H1 (cell line): ENCODE data around the gene ACCS. TPM values are rescaled to one million over a fixed set of nuclear protein-coding genes. Genes with fewer than 3 reads are reported as not detected.

ENCODE experiments used
- CTCF ChIA-PET: fragments of 300-600 bp; sonication (Branson Sonifier 250); formaldehyde crosslinking; loops from one replicate; lab custom pipeline; 2021; ENCODE audit not compliant: partially characterized antibody; lab: Charles Lee
- POLR2A ChIA-PET: fragments of 300-600 bp; sonication (Branson Sonifier 250); formaldehyde crosslinking; loops from one replicate; lab custom pipeline; 2021; ENCODE audit warnings: inconsistent platforms; ENCODE audit not compliant: partially characterized antibody; lab: Charles Lee
- DNase-seq, 2 experiments: peaks; one replicate each; pipeline versions ENCODE4 v3.0.0 to v3.0.0-alpha.2; 2010 to 2022; ENCODE audit warnings: low spot score in 2 of 2, low read depth in 1 of 2, mixed read lengths in 1 of 2
- FAIRE-seq: peaks from 2 replicates; lab custom pipeline; 2011; peaks lifted over from hg19 to GRCh38; lab: Jason Lieb, UNC
- H2AFZ ChIP-seq: 2 replicates; pipeline ENCODE4 v1.8.1; 2012; ENCODE audit warnings: low read length, inconsistent platforms
- H2AK5ac ChIP-seq: 2 replicates; pipeline ENCODE4 v1.6.1; 2013; ENCODE audit warnings: low read depth, low read length
- H2BK120ac ChIP-seq: replicated peaks from 2 replicates; pipeline ENCODE3; 2013; ENCODE audit warnings: low read depth, low read length, inconsistent platforms
- H2BK12ac ChIP-seq: 2 replicates; pipeline ENCODE4 v1.6.1; 2013; ENCODE audit warnings: low read depth, low read length
- H2BK15ac ChIP-seq: 2 replicates; pipeline ENCODE4 v1.6.1; 2013; ENCODE audit warnings: low read length
- H2BK20ac ChIP-seq: 2 replicates; pipeline ENCODE4 v1.6.1; 2013; ENCODE audit warnings: low read length
- H2BK5ac ChIP-seq: 2 replicates; pipeline ENCODE4 v1.6.1; 2013; ENCODE audit warnings: low read depth, low read length
- H3K14ac ChIP-seq: 2 replicates; pipeline ENCODE4 v1.6.1; 2013; ENCODE audit warnings: inconsistent platforms; ENCODE audit not compliant: insufficient read length
- H3K18ac ChIP-seq: 2 replicates; pipeline ENCODE4 v1.6.1; 2013; ENCODE audit warnings: low read length; ENCODE audit errors: extremely low read depth
- H3K23ac ChIP-seq: 2 replicates; pipeline ENCODE4 v1.6.1; 2013; ENCODE audit warnings: inconsistent platforms; ENCODE audit not compliant: insufficient read length
- H3K23me2 ChIP-seq: 2 replicates; pipeline ENCODE4 v1.6.1; 2013; ENCODE audit warnings: low read depth, low read length
- H3K27ac ChIP-seq: 2 replicates; pipeline ENCODE4 v1.6.1; 2011; ENCODE audit warnings: low read depth, low read length, inconsistent platforms
- H3K27me3 ChIP-seq, 4 experiments: replicated peaks in 1 of 4; 1 replicate in 1 of 4; 2 replicates in 3 of 4; pipeline versions ENCODE4 v1.6.1 to v1.8.1; 2011 to 2013; ENCODE audit warnings: low read length in 3 of 4, mild to moderate bottlenecking in 3 of 4, inconsistent platforms in 2 of 4, mixed read lengths in 2 of 4, moderate library complexity in 1 of 4; ENCODE audit not compliant: control insufficient read depth in 3 of 4, insufficient read depth in 3 of 4; ENCODE audit errors: extremely low read depth in 1 of 4
- H3K36me3 ChIP-seq, 4 experiments: 2 replicates each; pipeline versions ENCODE4 v1.6.1 to v1.8.1; 2011 to 2013; ENCODE audit warnings: mild to moderate bottlenecking in 4 of 4, low read length in 3 of 4, moderate library complexity in 2 of 4, control low read depth in 1 of 4, inconsistent platforms in 1 of 4; ENCODE audit not compliant: insufficient read depth in 4 of 4, control insufficient read depth in 2 of 4
- H3K4ac ChIP-seq: replicated peaks from 2 replicates; pipeline ENCODE3; 2013; ENCODE audit warnings: low read length, low read depth, mixed read lengths, inconsistent platforms; ENCODE audit not compliant: insufficient read length
- H3K4me1 ChIP-seq, 4 experiments: replicated peaks in 1 of 4; 1 replicate in 1 of 4; 2 replicates in 3 of 4; pipeline versions ENCODE4 v1.6.1 to v1.8.1; 2011 to 2013; ENCODE audit warnings: low read length in 3 of 4, inconsistent platforms in 2 of 4, mixed read lengths in 1 of 4; ENCODE audit not compliant: insufficient read depth in 4 of 4, control insufficient read depth in 3 of 4
- H3K4me2 ChIP-seq, 2 experiments: 2 replicates each; pipeline versions ENCODE4 v1.6.1 to v1.8.1; 2011 to 2013; ENCODE audit warnings: low read depth in 2 of 2, low read length in 2 of 2, control low read depth in 1 of 2, inconsistent platforms in 1 of 2, mild to moderate bottlenecking in 1 of 2; ENCODE audit not compliant: insufficient read depth in 1 of 2
- H3K4me3 ChIP-seq, 4 experiments: fragments of 200-600, 300-600 bp in 1 of 4; sonication (generic), shearing (Covaris generic), sonication (Bioruptor Twin) in 1 of 4; 2 replicates each; pipeline versions ENCODE4 v1.5.1 to v1.8.1; 2011 to 2016; ENCODE audit warnings: low read length in 4 of 4, low read depth in 3 of 4, control low read depth in 2 of 4, inconsistent platforms in 2 of 4, mild to moderate bottlenecking in 2 of 4, mixed read lengths in 1 of 4, moderate library complexity in 1 of 4; ENCODE audit not compliant: insufficient read depth in 2 of 4; ENCODE audit errors: extremely low read depth in 1 of 4
- H3K56ac ChIP-seq: replicated peaks from 2 replicates; pipeline ENCODE3; 2013; ENCODE audit warnings: low read depth, mild to moderate bottlenecking, mixed read lengths, low read length, inconsistent platforms; ENCODE audit not compliant: insufficient read length
- H3K79me1 ChIP-seq: 2 replicates; pipeline ENCODE4 v1.6.1; 2013; ENCODE audit warnings: low read depth, low read length, control low read depth
- H3K79me2 ChIP-seq, 2 experiments: 2 replicates each; pipeline versions ENCODE4 v1.6.1 to v1.8.1; 2012 to 2013; ENCODE audit warnings: low read length in 2 of 2, mild to moderate bottlenecking in 2 of 2, inconsistent platforms in 1 of 2; ENCODE audit not compliant: insufficient read depth in 2 of 2, control insufficient read depth in 1 of 2
- H3K9ac ChIP-seq, 4 experiments: replicated peaks in 1 of 4; 1 replicate in 1 of 4; 2 replicates in 3 of 4; pipeline versions ENCODE4 v1.6.1 to v1.8.1; 2011 to 2013; ENCODE audit warnings: low read depth in 3 of 4, low read length in 3 of 4, control low read depth in 2 of 4, mild to moderate bottlenecking in 2 of 4, moderate library complexity in 2 of 4, inconsistent platforms in 1 of 4; ENCODE audit errors: extremely low read depth in 1 of 4
- H3K9me3 ChIP-seq, 2 experiments: 2 replicates each; pipeline versions ENCODE4 v1.6.1 to v1.8.1; 2012 to 2013; ENCODE audit warnings: mild to moderate bottlenecking in 2 of 2, moderate library complexity in 2 of 2, control low read depth in 1 of 2, inconsistent platforms in 1 of 2, low read depth in 1 of 2, low read length in 1 of 2, mixed read lengths in 1 of 2; ENCODE audit not compliant: insufficient read depth in 2 of 2
- H4K20me1 ChIP-seq, 2 experiments: replicated peaks in 1 of 2; 2 replicates each; pipeline versions ENCODE3 to v1.8.1; 2011 to 2013; ENCODE audit warnings: inconsistent platforms in 2 of 2, low read length in 2 of 2, mild to moderate bottlenecking in 1 of 2; ENCODE audit not compliant: insufficient read depth in 2 of 2, control insufficient read depth in 1 of 2
- H4K5ac ChIP-seq: 2 replicates; pipeline ENCODE4 v1.6.1; 2013; ENCODE audit warnings: low read length, low read depth, mixed read lengths, inconsistent platforms; ENCODE audit not compliant: insufficient read length
- H4K8ac ChIP-seq: 2 replicates; pipeline ENCODE4 v1.8.0; 2013; ENCODE audit warnings: mild to moderate bottlenecking, moderate library complexity, low read length, inconsistent platforms; ENCODE audit not compliant: insufficient read depth; ENCODE audit errors: extremely low read depth
- H4K91ac ChIP-seq: replicated peaks from 2 replicates; pipeline ENCODE3; 2013; ENCODE audit warnings: low read length, mixed read lengths, inconsistent platforms; ENCODE audit not compliant: insufficient read length
- EZH2 ChIP-seq: fragments of 200-600 bp; sonication (generic); IDR thresholded peaks from 2 replicates; pipeline ENCODE4 v1.7.1; 2012; ENCODE audit warnings: low read depth, mild to moderate bottlenecking, moderate library complexity, low read length, inconsistent platforms; ENCODE audit not compliant: severe bottlenecking
- GTF2F1 ChIP-seq: IDR thresholded peaks from 2 replicates; pipeline ENCODE4 v1.6.1; 2012; ENCODE audit warnings: low read depth, low read length, improper control_type of control experiment, borderline replicate concordance
- KDM1A ChIP-seq: fragments of 200-600, 300-600 bp; sonication (generic); IDR thresholded peaks from 2 replicates; pipeline ENCODE4 v1.7.1; 2016; ENCODE audit warnings: mild to moderate bottlenecking, low read length, borderline replicate concordance
- NANOG ChIP-seq: IDR thresholded peaks from 2 replicates; pipeline ENCODE4 v1.6.1; 2011; ENCODE audit warnings: low read length, low read depth, mild to moderate bottlenecking, inconsistent platforms; ENCODE audit not compliant: insufficient read depth, poor library complexity, severe bottlenecking
- SIN3A ChIP-seq, 2 experiments: IDR thresholded peaks in 1 of 2; conservative IDR thresholded peaks in 1 of 2; 2 replicates each; pipeline ENCODE4 v1.6.1; 2011 to 2012; ENCODE audit warnings: low read length in 2 of 2, improper control_type of control experiment in 1 of 2, low read depth in 1 of 2, mild to moderate bottlenecking in 1 of 2
- SP1 ChIP-seq: IDR thresholded peaks from 2 replicates; pipeline ENCODE4 v1.6.1; 2011; ENCODE audit warnings: low read depth, low read length
- TAF7 ChIP-seq: optimal IDR thresholded peaks from 2 replicates; pipeline ENCODE3; 2011; ENCODE audit warnings: low read depth, mild to moderate bottlenecking, inconsistent platforms, low read length, moderate library complexity, borderline replicate concordance
- TCF12 ChIP-seq: IDR thresholded peaks from 2 replicates; pipeline ENCODE4 v1.6.1; 2011; ENCODE audit warnings: low read depth, mild to moderate bottlenecking, low read length
- WGBS, 2 experiments: shearing (Covaris generic) in 1 of 2; methylation state at CpG; one replicate each; pipeline versions ENCODE4 v1.1.6 to v1.1.7; 2013 to 2015; ENCODE audit warnings: low lambda C conversion rate in 2 of 2, mixed read lengths in 2 of 2, inconsistent platforms in 1 of 2, low coverage in 1 of 2, missing lambda C conversion rate in 1 of 2; ENCODE audit not compliant: insufficient replicate concordance in 2 of 2, insufficient coverage in 1 of 2, insufficient read length in 1 of 2; ENCODE audit errors: extremely low coverage in 1 of 2, missing lambda C conversion rate in 1 of 2; 5-methylcytosine and 5-hydroxymethylcytosine counted together
- polyA plus RNA-seq, 7 experiments: library from polyadenylated mRNA; depleted of rRNA in 3 of 7; stranded (reverse) in 5 of 7; unstranded in 2 of 7; fragments of >200 nt in 5 of 7; fragments of 200-250 nt in 2 of 7; gene quantifications; 1 replicate in 5 of 7; 2 replicates in 1 of 7; 4 replicates in 1 of 7; pipeline versions ENCODE4 v1.2.1 to v1.2.3, GENCODE V29; 2011 to 2013; ENCODE audit warnings: missing spikeins in 2 of 7, mixed read lengths in 2 of 7
- total RNA-seq: library from RNA; stranded (reverse); fragmentation: NEBNext Ultra II Directional; extraction: Animal tissue kit (Norgen Biotek cat#: 25700); gene quantifications from 2 replicates; pipeline ENCODE4 v1.2.1, GENCODE V29; 2021

ACCS gene
- total and polyA plus RNA-seq, 2 of the 8 experiments (the other 6 are each of a cell fraction or from before 2014, with no cell fraction given): 6.0 to 8.0 TPM

DNA sequence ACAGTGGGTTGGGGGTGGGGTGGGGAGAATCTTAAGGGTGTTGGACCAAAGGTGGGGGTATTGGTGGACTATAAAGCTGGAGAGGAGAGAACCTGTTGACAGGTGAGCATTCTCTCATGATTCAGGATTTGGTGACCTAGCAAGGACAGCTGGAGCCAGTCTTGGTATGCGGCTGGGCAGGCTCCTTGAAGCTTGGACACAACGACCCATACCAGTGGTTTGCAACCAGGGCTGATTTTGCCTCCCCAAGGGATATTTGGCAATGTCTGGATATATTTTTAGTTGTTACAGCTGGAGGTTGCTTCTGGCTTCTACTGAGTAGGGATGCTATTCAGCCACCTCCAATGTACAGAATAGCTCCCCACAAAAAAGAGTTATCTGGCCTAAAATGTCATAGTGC, 35.0 kb downstream of the ACCS start:
- Histone ChIP-seq H3K4me3 (no peak overlapping the region), H3K23ac (no peak overlapping the region), H3K9ac (no peak overlapping the region), H2BK12ac (no peak overlapping the region), H3K27ac (no peak overlapping the region), H3K79me1 (no peaks in the 10 kb centered on the region), H4K91ac (no peak overlapping the region), H3K4me2 (no peak overlapping the region), H3K79me2 (peaks cover 0 to 6% of the 10 kb centered on the region in 2 experiments; a peak in 2 of 4 replicates), H3K4ac (no peak overlapping the region), H2BK15ac (no peak overlapping the region), H2AK5ac (no peak overlapping the region), H3K23me2 (peaks cover 4% of the 10 kb centered on the region; the same call in 1 of the 2 replicates), H3K14ac (no peak overlapping the region), H3K18ac (no peak overlapping the region), H2BK5ac (no peak overlapping the region), H3K9me3 (no peaks in the 10 kb centered on the region), H2BK20ac (no peak overlapping the region), H2BK120ac (no peak overlapping the region), H3K27me3 (no peaks in the 10 kb centered on the region), H3K56ac (no peak overlapping the region)
- CTCF ChIA-PET: interaction anchor here (0.7 to 3.0 kb wide), 8 partner anchors 9 to 286 kb away, joined by 3 to 15 read pairs (median 4); no protein-coding TSS in a partner anchor
- DNase-seq: no peak
- POLR2A ChIA-PET: no interaction called here
- FAIRE-seq: no peak
- TF ChIP-seq TCF12 (no peak), EZH2 (no peak), GTF2F1 (no peak), NANOG (no peak), KDM1A (no peak), SP1 (no peak), SIN3A (conservative IDR thresholded peaks at IDR 0.05 in 1 of 2, IDR thresholded peaks at IDR 0.05 in 1 of 2; ENCODE audit: low read depth in 1 of 2, low read length in 2 of 2) (no peak), TAF7 (no peak)
- TF ChIP-seq, all 59 proteins: peak for 0
- Histone ChIP-seq H3K4me1 (peaks cover 0 to 3% (median under 1%) of the 10 kb centered on the region in 4 experiments; a peak in 2 of 7 replicates), H4K20me1 (peaks cover 3 to 7% of the 10 kb centered on the region in 2 experiments), H2AFZ (no peak overlapping the region), H3K36me3 (no peaks in the 10 kb centered on the region), H4K8ac (no peak overlapping the region), H4K5ac (no peak overlapping the region)
- 87% methylated on average over 2 of the region's 2 CpGs; no CpG with 5 or more reads in 1 of the 2 experiments for WGBS, 2 experiments
